HEK293 (cell line): ENCODE measurements around the gene ZNF318.

Experiments
- ATF2 ChIP-seq: fragments of 450-650 bp; formaldehyde crosslinking; IDR thresholded peaks from 2 replicates; pipeline ENCODE4 v1.5.1; 2016; ENCODE audit warnings: missing biosample characterization, missing genetic modification characterization, low read depth
- CTCF ChIP-seq: fragments of 450-650 bp; formaldehyde crosslinking; IDR thresholded peaks from 2 replicates; pipeline ENCODE4 v1.5.1; 2016; ENCODE audit warnings: missing biosample characterization, missing genetic modification characterization
- TCF7L2 ChIP-seq: IDR thresholded peaks from 2 replicates; pipeline ENCODE4 v1.6.1; 2011; ENCODE audit warnings: low read depth, mild to moderate bottlenecking, inconsistent platforms, low read length, moderate library complexity, borderline replicate concordance
- YY1 ChIP-seq: fragments of 450-650 bp; formaldehyde crosslinking; IDR thresholded peaks from 2 replicates; pipeline ENCODE4 v1.5.1; 2018; ENCODE audit warnings: missing biosample characterization, missing genetic modification characterization
- ZNF169 ChIP-seq: fragments of 450-650 bp; formaldehyde crosslinking; IDR thresholded peaks from 2 replicates; pipeline ENCODE4 v1.5.1; 2016; ENCODE audit warnings: missing biosample characterization, missing genetic modification characterization
- ZSCAN5A ChIP-seq: fragments of 450-650 bp; formaldehyde crosslinking; IDR thresholded peaks from 2 replicates; pipeline ENCODE4 v1.5.1; 2016; ENCODE audit warnings: missing biosample characterization, missing genetic modification characterization

GRCh38 chr6:43304882-43305281 lies 64.6 kb downstream of the ZNF318 start:
- TF ChIP-seq CTCF (tag by site-specific recombination) (no peak), ZNF169 (tag by site-specific recombination) (no peak), YY1 (tag by site-specific recombination) (no peak), TCF7L2 (no peak), ATF2 (tag by site-specific recombination) (no peak), ZSCAN5A (tag by site-specific recombination) (no peak)
